HEK293 (cell line): ENCODE results near the gene EEF2KMT.

Source experiments
- HOXC10 ChIP-seq: sonication (generic); formaldehyde crosslinking; IDR thresholded peaks from 2 replicates; pipeline ENCODE4 v1.8.1; 2023; ENCODE audit warnings: mild to moderate bottlenecking, missing genetic modification reagents
- INSM2 ChIP-seq: fragments of 450-650 bp; formaldehyde crosslinking; IDR thresholded peaks from 2 replicates; pipeline ENCODE4 v1.5.1; 2016; ENCODE audit warnings: missing biosample characterization, missing genetic modification characterization
- OVOL3 ChIP-seq: fragments of 450-650 bp; formaldehyde crosslinking; IDR thresholded peaks from 2 replicates; pipeline ENCODE4 v1.5.1; 2016; ENCODE audit warnings: missing biosample characterization, missing genetic modification characterization
- PBX3 ChIP-seq: sonication (generic); formaldehyde crosslinking; IDR thresholded peaks from 2 replicates; pipeline ENCODE4 v1.8.1; 2022; ENCODE audit warnings: mild to moderate bottlenecking, moderate library complexity, missing genetic modification reagents
- SP3 ChIP-seq: fragments of 450-650 bp; formaldehyde crosslinking; IDR thresholded peaks from 2 replicates; pipeline ENCODE4 v1.5.1; 2016; ENCODE audit warnings: missing biosample characterization, missing genetic modification characterization
- YY2 ChIP-seq: fragments of 450-650 bp; formaldehyde crosslinking; IDR thresholded peaks from 2 replicates; pipeline ENCODE4 v1.5.1; 2016; ENCODE audit warnings: missing biosample characterization, missing genetic modification characterization
- ZBTB17 ChIP-seq: fragments of 450-650 bp; formaldehyde crosslinking; IDR thresholded peaks from 2 replicates; pipeline ENCODE4 v1.5.1; 2016; ENCODE audit warnings: missing biosample characterization, missing genetic modification characterization
- ZBTB7A ChIP-seq: fragments of 450-650 bp; formaldehyde crosslinking; IDR thresholded peaks from 2 replicates; pipeline ENCODE4 v1.5.1; 2016; ENCODE audit warnings: low read depth, missing biosample characterization, missing genetic modification characterization
- ZFHX2 ChIP-seq: fragments of 450-650 bp; formaldehyde crosslinking; conservative IDR thresholded peaks from 2 replicates; pipeline ENCODE4 v1.5.1; 2016; ENCODE audit warnings: missing biosample characterization, missing genetic modification characterization
- ZNF10 ChIP-seq: fragments of 450-650 bp; formaldehyde crosslinking; IDR thresholded peaks from 2 replicates; pipeline ENCODE4 v1.5.1; 2017; ENCODE audit warnings: missing biosample characterization, missing genetic modification characterization
- ZNF157 ChIP-seq: fragments of 450-650 bp; formaldehyde crosslinking; IDR thresholded peaks from 2 replicates; pipeline ENCODE4 v1.5.1; 2016; ENCODE audit warnings: missing biosample characterization, missing genetic modification characterization
- ZNF18 ChIP-seq: fragments of 450-650 bp; formaldehyde crosslinking; IDR thresholded peaks from 2 replicates; pipeline ENCODE4 v1.5.1; 2016; ENCODE audit warnings: missing biosample characterization, missing genetic modification characterization
- ZNF211 ChIP-seq: fragments of 450-650 bp; formaldehyde crosslinking; IDR thresholded peaks from 2 replicates; pipeline ENCODE4 v1.5.1; 2016; ENCODE audit warnings: low read depth, missing biosample characterization, missing genetic modification characterization
- ZNF311 ChIP-seq: fragments of 450-650 bp; formaldehyde crosslinking; IDR thresholded peaks from 2 replicates; pipeline ENCODE4 v1.5.1; 2017; ENCODE audit warnings: missing biosample characterization, missing genetic modification characterization, borderline replicate concordance
- ZNF394 ChIP-seq: fragments of 450-650 bp; formaldehyde crosslinking; IDR thresholded peaks from 2 replicates; pipeline ENCODE4 v1.5.1; 2016; ENCODE audit warnings: missing biosample characterization, missing genetic modification characterization, mild to moderate bottlenecking, moderate library complexity, borderline replicate concordance
- ZNF510 ChIP-seq: fragments of 450-650 bp; formaldehyde crosslinking; IDR thresholded peaks from 2 replicates; pipeline ENCODE4 v1.5.1; 2018; ENCODE audit warnings: mild to moderate bottlenecking, missing genetic modification characterization, missing biosample characterization; ENCODE audit not compliant: insufficient replicate concordance
- ZNF529 ChIP-seq: fragments of 450-650 bp; formaldehyde crosslinking; IDR thresholded peaks from 2 replicates; pipeline ENCODE4 v1.5.1; 2017; ENCODE audit warnings: missing genetic modification characterization, missing biosample characterization; ENCODE audit not compliant: insufficient replicate concordance
- ZNF558 ChIP-seq: fragments of 450-650 bp; formaldehyde crosslinking; IDR thresholded peaks from 2 replicates; pipeline ENCODE4 v1.5.1; 2016; ENCODE audit warnings: missing biosample characterization, missing genetic modification characterization
- ZNF560 ChIP-seq: fragments of 450-650 bp; formaldehyde crosslinking; IDR thresholded peaks from 2 replicates; pipeline ENCODE4 v1.5.1; 2017; ENCODE audit warnings: missing biosample characterization, missing genetic modification characterization, borderline replicate concordance
- ZNF600 ChIP-seq: fragments of 450-650 bp; formaldehyde crosslinking; IDR thresholded peaks from 2 replicates; pipeline ENCODE4 v1.5.1; 2016; ENCODE audit warnings: missing biosample characterization, missing genetic modification characterization
- ZNF621 ChIP-seq: fragments of 450-650 bp; formaldehyde crosslinking; IDR thresholded peaks from 2 replicates; pipeline ENCODE4 v1.5.1; 2017; ENCODE audit warnings: missing biosample characterization, missing genetic modification characterization
- ZNF747 ChIP-seq: fragments of 450-650 bp; formaldehyde crosslinking; IDR thresholded peaks from 2 replicates; pipeline ENCODE4 v1.5.1; 2016; ENCODE audit warnings: missing biosample characterization, missing genetic modification characterization
- ZNF768 ChIP-seq: fragments of 450-650 bp; formaldehyde crosslinking; IDR thresholded peaks from 2 replicates; pipeline ENCODE4 v1.5.1; 2018; ENCODE audit warnings: missing biosample characterization, mild to moderate bottlenecking, missing genetic modification characterization
- ZNF777 ChIP-seq: fragments of 450-650 bp; formaldehyde crosslinking; IDR thresholded peaks from 2 replicates; pipeline ENCODE4 v1.5.1; 2017; ENCODE audit warnings: missing biosample characterization, missing genetic modification characterization, borderline replicate concordance
- TF ChIP-seq, protein P1 (sequence below): fragments of 450-650 bp; formaldehyde crosslinking; IDR thresholded peaks from 2 replicates; pipeline ENCODE4 v1.5.1; 2017; ENCODE audit warnings: missing biosample characterization, mild to moderate bottlenecking, missing genetic modification characterization, moderate library complexity
- TF ChIP-seq, protein P2 (sequence below): fragments of 450-650 bp; formaldehyde crosslinking; IDR thresholded peaks from 2 replicates; pipeline ENCODE4 v1.5.1; 2016; ENCODE audit warnings: missing biosample characterization, missing genetic modification characterization, low read depth
- TF ChIP-seq, protein P3 (sequence below): fragments of 450-650 bp; formaldehyde crosslinking; IDR thresholded peaks from 2 replicates; pipeline ENCODE4 v1.5.1; 2016; ENCODE audit warnings: missing biosample characterization, missing genetic modification characterization, borderline replicate concordance
- TF ChIP-seq, protein P4 (sequence below): fragments of 450-650 bp; IDR thresholded peaks from 2 replicates; pipeline ENCODE4 v1.5.1; 2018; ENCODE audit warnings: missing biosample characterization, missing genetic modification characterization

EEF2KMT gene

GRCh38 chr16:5064915-5065314 is 32.7 kb downstream of the EEF2KMT start (continued):
- TF ChIP-seq ZNF18 = peak; percentile 62; the same call in 1 of the 2 replicates
- no peak for TF ChIP-seq ZNF529 (tag by site-specific recombination)
- no peak for TF ChIP-seq SP3
- TF ChIP-seq ZNF510 = no peak
- no peak for TF ChIP-seq ZBTB17
- TF ChIP-seq ZBTB7A = no peak
- peak; percentile 30; the same call in 1 of the 2 replicates for TF ChIP-seq YY2 (tag by site-specific recombination)
- TF ChIP-seq ZNF211 (tag by site-specific recombination) = no peak
- TF ChIP-seq, protein P1, sequence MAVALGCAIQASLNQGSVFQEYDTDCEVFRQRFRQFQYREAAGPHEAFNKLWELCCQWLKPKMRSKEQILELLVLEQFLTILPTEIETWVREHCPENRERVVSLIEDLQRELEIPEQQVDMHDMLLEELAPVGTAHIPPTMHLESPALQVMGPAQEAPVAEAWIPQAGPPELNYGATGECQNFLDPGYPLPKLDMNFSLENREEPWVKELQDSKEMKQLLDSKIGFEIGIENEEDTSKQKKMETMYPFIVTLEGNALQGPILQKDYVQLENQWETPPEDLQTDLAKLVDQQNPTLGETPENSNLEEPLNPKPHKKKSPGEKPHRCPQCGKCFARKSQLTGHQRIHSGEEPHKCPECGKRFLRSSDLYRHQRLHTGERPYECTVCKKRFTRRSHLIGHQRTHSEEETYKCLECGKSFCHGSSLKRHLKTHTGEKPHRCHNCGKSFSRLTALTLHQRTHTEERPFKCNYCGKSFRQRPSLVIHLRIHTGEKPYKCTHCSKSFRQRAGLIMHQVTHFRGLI (tag by site-specific recombination) = no peak
- TF ChIP-seq ZNF558 (tag by site-specific recombination) = no peak
- TF ChIP-seq, protein P2, sequence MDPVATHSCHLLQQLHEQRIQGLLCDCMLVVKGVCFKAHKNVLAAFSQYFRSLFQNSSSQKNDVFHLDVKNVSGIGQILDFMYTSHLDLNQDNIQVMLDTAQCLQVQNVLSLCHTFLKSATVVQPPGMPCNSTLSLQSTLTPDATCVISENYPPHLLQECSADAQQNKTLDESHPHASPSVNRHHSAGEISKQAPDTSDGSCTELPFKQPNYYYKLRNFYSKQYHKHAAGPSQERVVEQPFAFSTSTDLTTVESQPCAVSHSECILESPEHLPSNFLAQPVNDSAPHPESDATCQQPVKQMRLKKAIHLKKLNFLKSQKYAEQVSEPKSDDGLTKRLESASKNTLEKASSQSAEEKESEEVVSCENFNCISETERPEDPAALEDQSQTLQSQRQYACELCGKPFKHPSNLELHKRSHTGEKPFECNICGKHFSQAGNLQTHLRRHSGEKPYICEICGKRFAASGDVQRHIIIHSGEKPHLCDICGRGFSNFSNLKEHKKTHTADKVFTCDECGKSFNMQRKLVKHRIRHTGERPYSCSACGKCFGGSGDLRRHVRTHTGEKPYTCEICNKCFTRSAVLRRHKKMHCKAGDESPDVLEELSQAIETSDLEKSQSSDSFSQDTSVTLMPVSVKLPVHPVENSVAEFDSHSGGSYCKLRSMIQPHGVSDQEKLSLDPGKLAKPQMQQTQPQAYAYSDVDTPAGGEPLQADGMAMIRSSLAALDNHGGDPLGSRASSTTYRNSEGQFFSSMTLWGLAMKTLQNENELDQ (tag by site-specific recombination) = no peak
- TF ChIP-seq ZNF560 = no peak
- TF ChIP-seq ZNF394 (tag by site-specific recombination) = no peak
- TF ChIP-seq ZNF621 (tag by site-specific recombination) = no peak
- TF ChIP-seq PBX3 = no peak
- no peak for TF ChIP-seq ZNF311 (tag by site-specific recombination)
- no peak for TF ChIP-seq ZNF600 (tag by site-specific recombination)
- no peak for TF ChIP-seq HOXC10 (CRISPR knock-in tag)
- no peak for TF ChIP-seq ZNF10 (tag by site-specific recombination)
- TF ChIP-seq ZNF157 (tag by site-specific recombination) = no peak
- no peak for TF ChIP-seq OVOL3
- TF ChIP-seq, protein P3, sequence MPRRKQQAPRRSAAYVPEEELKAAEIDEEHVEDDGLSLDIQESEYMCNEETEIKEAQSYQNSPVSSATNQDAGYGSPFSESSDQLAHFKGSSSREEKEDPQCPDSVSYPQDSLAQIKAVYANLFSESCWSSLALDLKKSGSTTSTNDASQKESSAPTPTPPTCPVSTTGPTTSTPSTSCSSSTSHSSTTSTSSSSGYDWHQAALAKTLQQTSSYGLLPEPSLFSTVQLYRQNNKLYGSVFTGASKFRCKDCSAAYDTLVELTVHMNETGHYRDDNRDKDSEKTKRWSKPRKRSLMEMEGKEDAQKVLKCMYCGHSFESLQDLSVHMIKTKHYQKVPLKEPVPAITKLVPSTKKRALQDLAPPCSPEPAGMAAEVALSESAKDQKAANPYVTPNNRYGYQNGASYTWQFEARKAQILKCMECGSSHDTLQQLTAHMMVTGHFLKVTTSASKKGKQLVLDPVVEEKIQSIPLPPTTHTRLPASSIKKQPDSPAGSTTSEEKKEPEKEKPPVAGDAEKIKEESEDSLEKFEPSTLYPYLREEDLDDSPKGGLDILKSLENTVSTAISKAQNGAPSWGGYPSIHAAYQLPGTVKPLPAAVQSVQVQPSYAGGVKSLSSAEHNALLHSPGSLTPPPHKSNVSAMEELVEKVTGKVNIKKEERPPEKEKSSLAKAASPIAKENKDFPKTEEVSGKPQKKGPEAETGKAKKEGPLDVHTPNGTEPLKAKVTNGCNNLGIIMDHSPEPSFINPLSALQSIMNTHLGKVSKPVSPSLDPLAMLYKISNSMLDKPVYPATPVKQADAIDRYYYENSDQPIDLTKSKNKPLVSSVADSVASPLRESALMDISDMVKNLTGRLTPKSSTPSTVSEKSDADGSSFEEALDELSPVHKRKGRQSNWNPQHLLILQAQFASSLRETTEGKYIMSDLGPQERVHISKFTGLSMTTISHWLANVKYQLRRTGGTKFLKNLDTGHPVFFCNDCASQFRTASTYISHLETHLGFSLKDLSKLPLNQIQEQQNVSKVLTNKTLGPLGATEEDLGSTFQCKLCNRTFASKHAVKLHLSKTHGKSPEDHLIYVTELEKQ (tag by site-specific recombination) = no peak
- no peak for TF ChIP-seq ZNF768 (tag by site-specific recombination)
- TF ChIP-seq, protein P4, sequence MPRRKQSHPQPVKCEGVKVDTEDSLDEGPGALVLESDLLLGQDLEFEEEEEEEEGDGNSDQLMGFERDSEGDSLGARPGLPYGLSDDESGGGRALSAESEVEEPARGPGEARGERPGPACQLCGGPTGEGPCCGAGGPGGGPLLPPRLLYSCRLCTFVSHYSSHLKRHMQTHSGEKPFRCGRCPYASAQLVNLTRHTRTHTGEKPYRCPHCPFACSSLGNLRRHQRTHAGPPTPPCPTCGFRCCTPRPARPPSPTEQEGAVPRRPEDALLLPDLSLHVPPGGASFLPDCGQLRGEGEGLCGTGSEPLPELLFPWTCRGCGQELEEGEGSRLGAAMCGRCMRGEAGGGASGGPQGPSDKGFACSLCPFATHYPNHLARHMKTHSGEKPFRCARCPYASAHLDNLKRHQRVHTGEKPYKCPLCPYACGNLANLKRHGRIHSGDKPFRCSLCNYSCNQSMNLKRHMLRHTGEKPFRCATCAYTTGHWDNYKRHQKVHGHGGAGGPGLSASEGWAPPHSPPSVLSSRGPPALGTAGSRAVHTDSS (tag by site-specific recombination) = no peak
- no peak for TF ChIP-seq INSM2 (tag by site-specific recombination)
- TF ChIP-seq ZNF777 (tag by site-specific recombination) = no peak
- TF ChIP-seq ZFHX2 = 0 out of 2 replicates have a peak, but pooled peaks have one; percentile 8
- TF ChIP-seq ZNF747 (tag by site-specific recombination) = no peak
